Neural crest cell (in vitro differentiated cells): ENCODE data around the gene RNASE2. TPM values are rescaled to one million over a fixed set of nuclear protein-coding genes. Genes with fewer than 3 reads are reported as not detected.
"Not testable (repeated sequence)": the region's sequence is repeated elsewhere in the genome, so short reads cannot be mapped to it uniquely, and the experiment has no call there.

ENCODE experiments used
- DNase-seq: peaks from one replicate; pipeline ENCODE4 v3.0.0; 2021; ENCODE audit warnings: low read depth, mixed read lengths, low spot score
- H3K27ac Mint-ChIP-seq: one replicate; pipeline ENCODE4 v1.8.0; 2021; ENCODE audit warnings: mild to moderate bottlenecking, mixed read lengths; ENCODE audit not compliant: unreplicated experiment
- H3K27me3 Mint-ChIP-seq: 2 replicates; pipeline ENCODE4 v1.8.0; 2021; ENCODE audit warnings: low read depth, mild to moderate bottlenecking, mixed read lengths
- H3K36me3 Mint-ChIP-seq: 2 replicates; pipeline ENCODE4 v1.8.0; 2021; ENCODE audit warnings: low read depth, mild to moderate bottlenecking, mixed read lengths
- H3K4me1 Mint-ChIP-seq: 2 replicates; pipeline ENCODE4 v1.8.0; 2021; ENCODE audit warnings: mixed read lengths
- H3K4me3 Mint-ChIP-seq: one replicate; pipeline ENCODE4 v1.8.0; 2021; ENCODE audit warnings: mild to moderate bottlenecking, mixed read lengths
- H3K9me3 Mint-ChIP-seq: 2 replicates; pipeline ENCODE4 v1.8.0; 2021; ENCODE audit warnings: mixed read lengths
- total RNA-seq: library from RNA; stranded (reverse); gene quantifications from 2 replicates; pipeline ENCODE4 v1.2.1, GENCODE V29; 2021
- TF ChIP-seq, protein P1 (sequence below): fragments of 200-600 bp; sonication (generic); conservative IDR thresholded peaks from 2 replicates; pipeline ENCODE4 v1.5.0; 2021; ENCODE audit warnings: antibody characterized with exemption, mild to moderate bottlenecking

Gene RNASE2
- total RNA-seq, 1 donor from 2014 or later, result not detected

DNA sequence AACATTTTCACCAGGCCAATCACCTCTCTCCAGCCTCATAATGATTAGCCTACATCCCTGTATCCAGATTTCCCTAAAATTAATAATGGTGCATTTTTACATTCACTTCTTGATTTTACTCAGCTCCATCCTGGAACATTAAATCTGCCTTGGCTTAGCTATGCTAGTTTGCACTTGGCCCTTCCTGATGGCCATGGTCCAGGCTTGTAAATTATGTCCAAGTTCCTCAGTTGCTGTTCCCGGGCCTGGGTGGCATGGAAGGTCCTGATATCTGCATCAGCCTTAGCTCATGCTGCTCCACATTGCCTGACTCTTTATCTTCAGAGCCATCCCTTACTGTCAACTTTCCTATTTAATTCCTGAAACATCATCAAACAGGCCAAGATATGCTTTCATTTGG is 23.4 kb downstream of the RNASE2 start:
- H3K9me3 Mint-ChIP-seq, result no peaks in the 10 kb centered on the region
- no peak overlapping the region for H3K4me3 Mint-ChIP-seq
- TF ChIP-seq, protein P1, sequence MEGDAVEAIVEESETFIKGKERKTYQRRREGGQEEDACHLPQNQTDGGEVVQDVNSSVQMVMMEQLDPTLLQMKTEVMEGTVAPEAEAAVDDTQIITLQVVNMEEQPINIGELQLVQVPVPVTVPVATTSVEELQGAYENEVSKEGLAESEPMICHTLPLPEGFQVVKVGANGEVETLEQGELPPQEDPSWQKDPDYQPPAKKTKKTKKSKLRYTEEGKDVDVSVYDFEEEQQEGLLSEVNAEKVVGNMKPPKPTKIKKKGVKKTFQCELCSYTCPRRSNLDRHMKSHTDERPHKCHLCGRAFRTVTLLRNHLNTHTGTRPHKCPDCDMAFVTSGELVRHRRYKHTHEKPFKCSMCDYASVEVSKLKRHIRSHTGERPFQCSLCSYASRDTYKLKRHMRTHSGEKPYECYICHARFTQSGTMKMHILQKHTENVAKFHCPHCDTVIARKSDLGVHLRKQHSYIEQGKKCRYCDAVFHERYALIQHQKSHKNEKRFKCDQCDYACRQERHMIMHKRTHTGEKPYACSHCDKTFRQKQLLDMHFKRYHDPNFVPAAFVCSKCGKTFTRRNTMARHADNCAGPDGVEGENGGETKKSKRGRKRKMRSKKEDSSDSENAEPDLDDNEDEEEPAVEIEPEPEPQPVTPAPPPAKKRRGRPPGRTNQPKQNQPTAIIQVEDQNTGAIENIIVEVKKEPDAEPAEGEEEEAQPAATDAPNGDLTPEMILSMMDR, result no peak
- H3K4me1 Mint-ChIP-seq, result no peaks in the 10 kb centered on the region
- H3K36me3 Mint-ChIP-seq, result no peaks in the 10 kb centered on the region
- DNase-seq, result no peak
- peaks cover 15% of the 10 kb centered on the region for H3K27me3 Mint-ChIP-seq
- no peak overlapping the region for H3K27ac Mint-ChIP-seq

DNA sequence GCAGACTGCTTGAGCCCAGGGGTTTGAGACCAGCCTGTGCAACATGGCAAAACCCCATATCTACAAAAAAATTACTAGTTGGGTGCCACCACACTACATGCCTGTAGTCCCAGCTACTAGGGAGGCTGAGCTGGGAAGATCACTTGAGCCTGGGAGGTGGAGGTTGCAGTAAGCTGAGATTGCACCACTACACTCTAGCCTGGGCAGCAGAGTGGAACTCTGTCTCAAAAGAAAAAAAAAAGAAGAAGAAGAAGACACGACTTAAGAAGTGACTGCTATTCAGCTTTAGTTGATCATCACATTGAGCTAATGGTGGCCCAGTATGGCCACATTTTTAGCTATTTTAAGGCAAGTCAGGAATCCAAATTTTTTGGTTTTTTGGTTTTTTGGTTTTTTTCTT is 25.6 kb downstream of the RNASE2 start:
- DNase-seq, result no peak
- Mint-ChIP-seq H3K4me1 (no peaks in the 10 kb centered on the region), H3K27ac (no peak overlapping the region), H3K4me3 (no peak overlapping the region), H3K27me3 (peaks cover 23% of the 10 kb centered on the region), H3K9me3 (no peaks in the 10 kb centered on the region), H3K36me3 (no peaks in the 10 kb centered on the region)
- TF ChIP-seq, protein P1, result no peak

GRCh38 chr14:20982646-20983369 is 27.5 kb downstream of the RNASE2 start:
- no peak overlapping the region for H3K27ac Mint-ChIP-seq

DNA sequence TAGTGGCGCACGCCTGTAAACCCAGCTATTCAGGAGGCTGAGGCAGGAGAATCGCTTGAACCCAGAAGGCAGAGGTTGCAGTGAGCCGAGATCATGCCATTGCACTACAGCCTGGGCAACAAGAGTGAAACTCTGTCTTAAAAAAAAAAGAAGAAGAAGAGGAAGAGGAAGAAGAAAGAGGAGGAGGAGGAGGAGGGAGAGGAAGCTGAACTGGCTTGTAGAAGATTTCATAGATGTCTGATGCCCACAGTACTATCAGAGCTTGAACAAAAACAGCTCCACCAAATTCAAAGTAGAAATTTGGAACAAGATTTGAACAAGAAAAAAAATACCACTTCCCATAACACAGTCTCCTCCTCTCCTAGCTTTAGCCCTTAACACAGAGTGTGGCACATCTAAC is 30.4 kb downstream of the RNASE2 start:
- peaks cover 28% of the 10 kb centered on the region for H3K27me3 Mint-ChIP-seq
- not testable (repeated sequence) for H3K36me3 Mint-ChIP-seq, H3K4me3 Mint-ChIP-seq, H3K9me3 Mint-ChIP-seq, H3K27ac Mint-ChIP-seq, DNase-seq
- peaks cover 12% of the 10 kb centered on the region for H3K4me1 Mint-ChIP-seq

More at GRCh38 chr14:20982646-20983369, 27.5 kb downstream of the RNASE2 start:
- Mint-ChIP-seq H3K27me3 (peaks cover 29% of the 10 kb centered on the region), H3K4me3 (no peak overlapping the region), H3K9me3 (no peaks in the 10 kb centered on the region), H3K4me1 (no peaks in the 10 kb centered on the region), H3K36me3 (no peaks in the 10 kb centered on the region)
- no peak for DNase-seq
- TF ChIP-seq, protein P1, result no peak

DNA sequence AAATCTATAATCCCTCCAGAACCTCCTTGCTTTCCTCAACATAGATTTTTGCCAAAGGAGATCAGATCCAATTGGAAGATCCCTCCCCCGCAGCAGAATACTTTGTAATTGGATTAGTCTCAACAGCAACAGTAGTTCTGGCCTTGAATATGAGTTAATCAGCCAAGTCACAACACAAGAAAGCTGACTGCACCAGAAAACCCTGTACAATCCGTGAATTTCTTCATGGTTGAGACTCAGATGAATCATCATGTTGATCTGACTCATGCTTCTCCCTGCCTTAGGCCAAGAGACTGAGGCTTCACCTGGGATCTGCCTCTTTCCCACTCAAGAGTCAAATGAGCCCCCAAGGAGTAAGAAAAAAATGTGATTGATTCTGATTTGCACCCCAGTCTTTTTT is 31.5 kb downstream of the RNASE2 start:
- TF ChIP-seq, protein P1, result no peak
- H3K4me3 Mint-ChIP-seq, result no peak overlapping the region
- H3K27ac Mint-ChIP-seq, result no peak overlapping the region

GRCh38 chr14:20988717-20989470 is 33.6 kb downstream of the RNASE2 start:
- Mint-ChIP-seq H3K27me3 (peaks cover 16% of the 10 kb centered on the region), H3K4me3 (peak overlapping the region; percentile 75), H3K36me3 (peaks cover 6% of the 10 kb centered on the region), H3K4me1 (peaks cover 26% of the 10 kb centered on the region), H3K27ac (no peak overlapping the region), H3K9me3 (no peaks in the 10 kb centered on the region)
- DNase-seq, result no peak
- TF ChIP-seq, protein P1, result no peak

More for the DNA sequence above, 31.5 kb downstream of the RNASE2 start:
- H3K36me3 Mint-ChIP-seq, result peaks cover 2% of the 10 kb centered on the region
- no peaks in the 10 kb centered on the region for H3K9me3 Mint-ChIP-seq
- DNase-seq, result no peak
- peaks cover 23% of the 10 kb centered on the region for H3K4me1 Mint-ChIP-seq
- peaks cover 28% of the 10 kb centered on the region for H3K27me3 Mint-ChIP-seq
